CD4-positive, CD25-positive, alpha-beta regulatory T cell (primary cell): ENCODE results near the gene COL21A1. TPM values are rescaled to one million over a fixed set of nuclear protein-coding genes. Genes with fewer than 3 reads are reported as not detected.

Experiments used
- ATAC-seq, 2 donors: fragments of 150-1000 bp; cut with Tn5 transposase; one replicate each; pipeline ENCODE4 v1.10.0; 2021; ENCODE audit warnings: low read depth in 2 of 2, moderate number of reproducible peaks in 2 of 2, moderate library complexity in 1 of 2
- DNase-seq, 3 donors: peaks; one replicate each; pipeline versions ENCODE4 v3.0.0 to v3.0.0-alpha.2; 2012 to 2022; ENCODE audit warnings: mixed read lengths in 1 of 3
- H3K27ac ChIP-seq: one replicate; pipeline ENCODE4 v1.7.0; 2013; ENCODE audit warnings: mild to moderate bottlenecking, low read length; ENCODE audit not compliant: insufficient read depth, poor library complexity, severe bottlenecking
- H3K27me3 ChIP-seq: one replicate; pipeline ENCODE4 v1.7.0; 2013; ENCODE audit warnings: low read length; ENCODE audit not compliant: control insufficient read depth, insufficient read depth
- H3K36me3 ChIP-seq: one replicate; pipeline ENCODE4 v1.7.0; 2013; ENCODE audit warnings: mild to moderate bottlenecking, low read length, moderate library complexity; ENCODE audit not compliant: control insufficient read depth, insufficient read depth
- H3K4me1 ChIP-seq: 2 replicates; pipeline ENCODE4 v1.7.0; 2013; ENCODE audit warnings: mild to moderate bottlenecking, low read length; ENCODE audit not compliant: insufficient read depth, control insufficient read depth, poor library complexity, severe bottlenecking
- H3K4me3 ChIP-seq: one replicate; pipeline ENCODE4 v1.7.0; 2013; ENCODE audit warnings: low read depth, mild to moderate bottlenecking, low read length, moderate library complexity
- H3K9me3 ChIP-seq, 2 experiments: 1 replicate in 1 of 2; 2 replicates in 1 of 2; pipeline ENCODE4 v1.7.0; 2013; ENCODE audit warnings: low read length in 2 of 2, mild to moderate bottlenecking in 1 of 2, moderate library complexity in 1 of 2; ENCODE audit not compliant: control insufficient read depth in 2 of 2
- H3K27ac Mint-ChIP-seq, 3 donors: one replicate each; pipeline ENCODE4 v1.8.0; 2020 to 2022; ENCODE audit warnings: mild to moderate bottlenecking in 3 of 3, mixed read lengths in 3 of 3, moderate library complexity in 2 of 3
- H3K27me3 Mint-ChIP-seq: one replicate; pipeline ENCODE4 v1.8.0; 2022; ENCODE audit warnings: mild to moderate bottlenecking, mixed read lengths
- H3K36me3 Mint-ChIP-seq: one replicate; pipeline ENCODE4 v1.8.0; 2020; ENCODE audit warnings: mixed read lengths
- H3K4me1 Mint-ChIP-seq, 4 donors: one replicate each; pipeline ENCODE4 v1.8.0; 2020 to 2022; ENCODE audit warnings: mixed read lengths in 4 of 4, mild to moderate bottlenecking in 1 of 4
- H3K4me3 Mint-ChIP-seq, 4 donors: one replicate each; pipeline ENCODE4 v1.8.0; 2020 to 2022; ENCODE audit warnings: mild to moderate bottlenecking in 4 of 4, mixed read lengths in 4 of 4, moderate library complexity in 3 of 4
- H3K9me3 Mint-ChIP-seq, 7 donors: one replicate each; pipeline ENCODE4 v1.8.0; 2020 to 2022; ENCODE audit warnings: mixed read lengths in 7 of 7, mild to moderate bottlenecking in 3 of 7, moderate library complexity in 2 of 7
- polyA plus RNA-seq, 4 donors: library from polyadenylated mRNA; unstranded; fragments of 300-500 nt; fragmentation: Illumina TruSeq; gene quantifications; one replicate each; pipeline ENCODE4 v1.2.3, GENCODE V29; 2021
- total RNA-seq: library from RNA; stranded (reverse); gene quantifications from one replicate; pipeline ENCODE4 v1.2.3, GENCODE V29; 2022

COL21A1 gene
- total and polyA plus RNA-seq, 5 donors from 2014 or later: not detected

DNA sequence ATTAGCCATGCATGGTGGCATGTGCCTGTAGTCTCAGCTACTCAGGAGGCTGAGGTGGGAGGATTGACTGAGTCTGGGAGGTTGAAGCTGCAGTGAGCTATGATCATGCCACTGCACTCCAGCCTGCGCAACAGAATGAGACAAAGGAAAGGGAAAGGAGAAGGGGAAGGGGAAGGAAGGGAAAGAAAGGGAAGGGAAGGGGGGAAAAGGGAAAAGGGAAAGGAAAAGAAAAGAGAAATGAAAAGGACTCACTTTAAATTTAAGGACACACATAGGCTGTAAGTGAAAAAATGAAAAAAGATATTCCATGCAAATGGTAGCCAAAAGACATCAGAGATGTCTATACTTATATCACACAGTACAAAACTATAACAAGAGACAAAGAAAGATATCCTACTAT lies 74.2 kb downstream of the COL21A1 start:
- H3K9me3 ChIP-seq: peaks cover 6 to 14% of the 10 kb centered on the region in 2 experiments
- H3K27ac ChIP-seq: no peak overlapping the region
- no peak overlapping the region for H3K4me3 Mint-ChIP-seq
- no peaks in the 10 kb centered on the region for H3K4me1 ChIP-seq
- H3K4me3 ChIP-seq: no peak overlapping the region
- H3K27me3 Mint-ChIP-seq: no peaks in the 10 kb centered on the region
- ATAC-seq: no peak
- peaks cover 0 to 58% (median 7%) of the 10 kb centered on the region in 7 donors for H3K9me3 Mint-ChIP-seq
- H3K27me3 ChIP-seq: no peaks in the 10 kb centered on the region
- no peaks in the 10 kb centered on the region for H3K36me3 ChIP-seq
- H3K27ac Mint-ChIP-seq: no peak overlapping the region
- DNase-seq: no peak
- H3K4me1 Mint-ChIP-seq: no peaks in the 10 kb centered on the region
- no peaks in the 10 kb centered on the region for H3K36me3 Mint-ChIP-seq

DNA sequence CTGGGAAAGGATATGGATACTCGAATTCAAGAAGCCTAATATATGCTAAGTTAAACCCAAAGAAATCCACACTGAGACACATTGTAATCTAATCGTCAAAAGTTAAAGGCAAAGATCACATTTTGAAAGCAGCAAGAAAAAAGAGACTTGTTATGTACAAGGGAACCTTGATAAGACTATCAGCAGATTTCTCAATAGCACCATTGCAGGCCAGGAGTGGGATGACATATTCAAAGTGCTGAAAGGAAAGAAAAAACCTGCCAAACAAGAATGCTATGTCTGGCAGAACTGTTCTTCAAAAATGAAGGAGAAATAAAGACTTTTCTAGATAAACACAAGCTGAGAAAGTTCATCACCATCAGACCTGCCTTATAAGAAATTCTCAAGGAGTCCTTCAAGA lies 75.2 kb downstream of the COL21A1 start:
- H3K27me3 Mint-ChIP-seq: no peaks in the 10 kb centered on the region
- no peaks in the 10 kb centered on the region for H3K4me1 Mint-ChIP-seq
- Histone ChIP-seq H3K4me3 (no peak overlapping the region), H3K36me3 (no peaks in the 10 kb centered on the region), H3K27ac (no peak overlapping the region), H3K27me3 (no peaks in the 10 kb centered on the region), H3K4me1 (no peaks in the 10 kb centered on the region), H3K9me3 (peaks cover 6 to 14% of the 10 kb centered on the region in 2 experiments)
- H3K4me3 Mint-ChIP-seq: no peak overlapping the region
- H3K9me3 Mint-ChIP-seq: peaks cover 0 to 61% (median 9%) of the 10 kb centered on the region in 7 donors
- no peak overlapping the region for H3K27ac Mint-ChIP-seq
- ATAC-seq: no peak
- no peaks in the 10 kb centered on the region for H3K36me3 Mint-ChIP-seq
- DNase-seq: no peak

DNA sequence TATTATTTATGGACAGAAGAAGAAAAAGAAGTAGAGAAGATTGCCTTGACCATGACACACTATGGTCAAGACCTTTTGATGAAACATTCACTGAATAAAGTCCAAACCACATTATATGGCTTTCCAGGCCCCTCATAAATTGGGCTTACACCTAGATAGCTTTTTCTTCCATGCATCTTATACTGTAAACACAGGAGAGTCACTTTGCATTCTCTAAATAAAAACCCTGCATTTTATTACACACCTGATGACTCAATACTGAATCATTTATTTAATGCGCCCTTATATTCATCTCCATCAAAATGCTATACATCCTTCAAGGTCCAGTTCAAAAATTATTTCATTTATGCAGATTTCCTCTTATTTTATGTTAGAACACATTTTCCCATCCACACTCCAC lies 78.0 kb downstream of the COL21A1 start:
- H3K9me3 Mint-ChIP-seq: peaks cover 0 to 50% (median 8%) of the 10 kb centered on the region in 7 donors
- Histone ChIP-seq H3K9me3 (peaks cover 6 to 13% of the 10 kb centered on the region in 2 experiments), H3K36me3 (no peaks in the 10 kb centered on the region), H3K27ac (no peak overlapping the region), H3K27me3 (no peaks in the 10 kb centered on the region), H3K4me3 (no peak overlapping the region), H3K4me1 (no peaks in the 10 kb centered on the region)
- no peaks in the 10 kb centered on the region for H3K36me3 Mint-ChIP-seq
- DNase-seq (no peak), ATAC-seq (no peak)
- no peaks in the 10 kb centered on the region for H3K4me1 Mint-ChIP-seq
- H3K4me3 Mint-ChIP-seq: no peak overlapping the region
- H3K27me3 Mint-ChIP-seq: no peaks in the 10 kb centered on the region
- no peak overlapping the region for H3K27ac Mint-ChIP-seq

DNA sequence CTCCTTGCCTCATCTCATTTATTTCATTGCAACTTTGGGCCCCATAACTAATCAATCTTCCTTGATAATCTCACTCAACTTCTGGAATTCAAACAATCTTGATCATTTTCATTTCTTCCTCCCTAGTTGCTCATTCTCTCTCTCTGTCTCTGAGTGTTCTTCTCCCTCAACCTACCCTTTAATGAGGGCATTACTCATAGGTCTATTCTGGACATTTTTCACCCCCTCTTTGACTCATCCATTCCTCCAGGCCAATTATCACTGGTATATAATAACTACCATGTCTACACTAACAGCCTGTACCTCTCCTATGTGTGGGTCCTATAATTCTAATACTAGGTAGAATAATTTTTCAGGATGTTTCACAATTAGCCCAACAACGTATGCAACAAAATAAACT lies 78.8 kb downstream of the COL21A1 start:
- Mint-ChIP-seq H3K27me3 (no peaks in the 10 kb centered on the region), H3K36me3 (no peaks in the 10 kb centered on the region), H3K4me3 (no peak overlapping the region), H3K27ac (no peak overlapping the region), H3K4me1 (no peaks in the 10 kb centered on the region), H3K9me3 (peaks cover 0 to 43% (median 8%) of the 10 kb centered on the region in 7 donors)
- Histone ChIP-seq H3K27ac (no peak overlapping the region), H3K36me3 (no peaks in the 10 kb centered on the region), H3K4me3 (no peak overlapping the region), H3K27me3 (no peaks in the 10 kb centered on the region), H3K9me3 (peaks cover 6 to 10% of the 10 kb centered on the region in 2 experiments), H3K4me1 (no peaks in the 10 kb centered on the region)
- DNase-seq (no peak), ATAC-seq (no peak)

DNA sequence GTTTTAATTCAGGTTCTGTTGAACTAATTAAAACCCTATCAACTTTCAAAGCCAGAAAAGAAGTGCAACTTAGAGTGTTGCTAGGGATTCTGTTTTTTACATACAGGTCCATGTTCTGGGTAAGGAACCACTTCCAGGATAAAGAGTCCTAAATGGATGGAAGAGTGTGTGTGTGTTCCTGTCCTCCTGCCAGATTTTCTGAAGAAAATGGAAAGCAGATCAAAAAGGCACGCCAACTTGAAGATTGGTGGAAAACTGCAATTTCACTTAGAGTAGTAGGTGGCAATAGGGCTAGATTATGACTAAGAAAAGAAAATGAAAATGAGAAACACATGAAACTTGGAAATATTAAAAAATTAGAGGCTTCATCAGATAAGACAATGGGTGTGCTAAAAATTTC lies 85.3 kb downstream of the COL21A1 start:
- H3K4me1 ChIP-seq: no peaks in the 10 kb centered on the region
- ATAC-seq (no peak), DNase-seq (no peak)

DNA sequence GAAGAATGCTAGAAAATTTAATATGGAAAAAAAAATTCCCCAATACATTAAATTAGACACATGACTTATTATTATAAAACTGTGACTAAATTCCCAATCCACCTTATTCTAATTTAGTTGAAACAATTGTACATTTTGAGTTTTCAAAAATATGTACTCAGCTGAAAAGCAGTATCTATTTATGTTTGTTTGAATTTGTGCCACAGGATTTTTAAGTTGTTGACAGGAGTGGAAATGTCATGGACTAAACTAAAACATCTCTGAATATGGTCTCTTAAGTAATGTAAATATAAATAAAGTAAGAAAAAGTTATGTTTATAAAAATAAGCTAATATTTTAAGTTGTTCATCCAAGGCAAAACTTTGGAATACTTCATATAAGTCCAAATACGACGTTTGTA lies 86.9 kb downstream of the COL21A1 start:
- Mint-ChIP-seq H3K9me3 (peaks cover 2 to 23% (median 4%) of the 10 kb centered on the region in 7 donors), H3K36me3 (no peaks in the 10 kb centered on the region), H3K4me3 (no peak overlapping the region), H3K4me1 (no peaks in the 10 kb centered on the region), H3K27me3 (no peaks in the 10 kb centered on the region), H3K27ac (no peak overlapping the region)
- H3K27ac ChIP-seq: no peak overlapping the region
- no peaks in the 10 kb centered on the region for H3K36me3 ChIP-seq
- H3K4me1 ChIP-seq: no peaks in the 10 kb centered on the region
- peaks cover 0 to 2% of the 10 kb centered on the region in 2 experiments for H3K9me3 ChIP-seq
- DNase-seq: no peak
- no peaks in the 10 kb centered on the region for H3K27me3 ChIP-seq
- no peak for ATAC-seq
- H3K4me3 ChIP-seq: no peak overlapping the region

More for the DNA sequence above, 85.3 kb downstream of the COL21A1 start:
- Mint-ChIP-seq H3K36me3 (no peaks in the 10 kb centered on the region), H3K9me3 (peaks cover 0 to 15% (median 2%) of the 10 kb centered on the region in 7 donors), H3K4me1 (no peaks in the 10 kb centered on the region), H3K4me3 (no peak overlapping the region), H3K27ac (no peak overlapping the region), H3K27me3 (no peaks in the 10 kb centered on the region)
- Histone ChIP-seq H3K4me3 (no peak overlapping the region), H3K27me3 (no peaks in the 10 kb centered on the region), H3K9me3 (peaks cover 0 to 2% of the 10 kb centered on the region in 2 experiments), H3K27ac (no peak overlapping the region), H3K36me3 (no peaks in the 10 kb centered on the region)

DNA sequence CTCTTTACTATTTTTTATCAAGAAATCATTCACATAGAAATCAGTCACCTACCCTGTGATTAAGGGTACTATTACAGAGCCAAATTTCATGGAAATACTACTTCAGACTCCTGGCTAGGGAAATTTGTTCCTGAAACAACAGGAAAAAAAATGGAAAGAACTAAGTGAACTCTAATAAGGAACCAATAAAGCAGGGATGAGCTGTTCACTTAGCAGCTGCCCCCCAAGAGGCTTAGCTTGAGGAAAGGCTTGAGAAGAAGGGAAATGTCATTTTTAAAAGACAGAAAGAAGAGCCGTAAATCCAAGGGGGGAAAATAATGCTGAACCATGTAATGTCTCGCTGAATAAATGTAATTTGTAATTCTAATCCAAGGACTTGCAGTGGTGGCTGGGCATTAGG lies 88.8 kb downstream of the COL21A1 start:
- no peak overlapping the region for H3K27ac Mint-ChIP-seq

DNA sequence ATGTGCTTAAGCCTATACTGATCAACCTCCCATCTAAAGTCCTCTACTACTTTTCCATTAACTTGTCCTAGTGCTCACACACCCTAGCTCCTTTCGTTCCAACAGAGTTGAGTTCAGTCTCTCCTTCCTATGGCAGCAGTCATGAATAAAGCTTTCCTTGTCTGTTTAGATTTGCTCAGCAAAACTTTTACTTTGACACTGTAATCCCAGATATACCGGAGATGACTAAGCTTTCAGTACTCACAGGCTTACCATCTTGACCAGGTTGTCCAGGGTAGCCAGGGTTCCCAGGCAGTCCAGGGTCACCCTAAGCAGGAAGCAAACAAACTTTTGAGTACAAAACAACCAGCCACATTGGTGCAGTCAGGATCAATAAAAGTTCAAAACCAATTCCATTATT lies 90.7 kb downstream of the COL21A1 start:
- H3K36me3 Mint-ChIP-seq: no peaks in the 10 kb centered on the region
- ATAC-seq: no peak
- no peaks in the 10 kb centered on the region for H3K27me3 Mint-ChIP-seq
- no peak overlapping the region for H3K27ac Mint-ChIP-seq
- Histone ChIP-seq H3K4me3 (no peak overlapping the region), H3K4me1 (no peaks in the 10 kb centered on the region), H3K27ac (no peak overlapping the region), H3K36me3 (no peaks in the 10 kb centered on the region), H3K9me3 (peaks cover 0 to 4% of the 10 kb centered on the region in 2 experiments), H3K27me3 (no peaks in the 10 kb centered on the region)
- DNase-seq: no peak
- peaks cover 3 to 38% (median 15%) of the 10 kb centered on the region in 7 donors for H3K9me3 Mint-ChIP-seq
- H3K4me3 Mint-ChIP-seq: no peak overlapping the region
- no peaks in the 10 kb centered on the region for H3K4me1 Mint-ChIP-seq

More for the DNA sequence above, 88.8 kb downstream of the COL21A1 start:
- Histone ChIP-seq H3K27ac (no peak overlapping the region), H3K4me3 (no peak overlapping the region), H3K27me3 (no peaks in the 10 kb centered on the region), H3K36me3 (no peaks in the 10 kb centered on the region), H3K9me3 (peaks cover 0 to 5% of the 10 kb centered on the region in 2 experiments), H3K4me1 (no peaks in the 10 kb centered on the region)
- ATAC-seq (no peak), DNase-seq (no peak)
- H3K4me3 Mint-ChIP-seq: no peak overlapping the region
- H3K36me3 Mint-ChIP-seq: no peaks in the 10 kb centered on the region
- no peaks in the 10 kb centered on the region for H3K4me1 Mint-ChIP-seq
- no peaks in the 10 kb centered on the region for H3K27me3 Mint-ChIP-seq
- peaks cover 3 to 33% (median 12%) of the 10 kb centered on the region in 7 donors for H3K9me3 Mint-ChIP-seq
